Measurements from ENCODE around the gene CMSS1. TPM values are rescaled to one million over a fixed set of nuclear protein-coding genes. Genes with fewer than 3 reads are reported as not detected.

CMSS1 gene
- polyA plus RNA-seq, 1 donor from 2014 or later = 31.8 TPM

GRCh38 chr3:100230710-100231109 lies 413.0 kb downstream of the CMSS1 start:
- H3K9ac ChIP-seq (ENCODE audit: low read length) = no peak overlapping the region
- no peak overlapping the region for H3K4me2 ChIP-seq (ENCODE audit: low read length)
- no peak overlapping the region for H2AFZ ChIP-seq (ENCODE audit: low read depth, low read length)
- H3K9me2 ChIP-seq (ENCODE audit: insufficient read depth, low read length) = no peaks in the 10 kb centered on the region
- no peaks in the 10 kb centered on the region for H3K36me3 ChIP-seq (ENCODE audit: insufficient read depth, low read length)
- H3K27ac ChIP-seq (ENCODE audit: low read length) = no peak overlapping the region
- H3K9me3 ChIP-seq (ENCODE audit: low read length) = no peaks in the 10 kb centered on the region
- no peak for TF ChIP-seq SMC3 (conservative IDR thresholded peaks at IDR 0.05; ENCODE audit: poor library complexity)
- TF ChIP-seq MXI1 (conservative IDR thresholded peaks at IDR 0.05; ENCODE audit: poor library complexity, severe bottlenecking) = no peak
- TF ChIP-seq RAD21 (conservative IDR thresholded peaks at IDR 0.05) = no peak
- no peak for TF ChIP-seq CTCF (IDR thresholded peaks at IDR 0.05; ENCODE audit: poor library complexity, severe bottlenecking)
- TF ChIP-seq TAF1 (IDR thresholded peaks at IDR 0.05; ENCODE audit: low read depth) = no peak
- no peak for TF ChIP-seq REST (IDR thresholded peaks at IDR 0.05; ENCODE audit: borderline replicate concordance)
- no peak for TF ChIP-seq POLR2AphosphoS5 (IDR thresholded peaks at IDR 0.05)
- TF ChIP-seq EP300 (conservative IDR thresholded peaks at IDR 0.05; ENCODE audit: poor library complexity, severe bottlenecking) = no peak
- TF ChIP-seq EZH2 (IDR thresholded peaks at IDR 0.05; ENCODE audit: borderline replicate concordance, insufficient read depth, low read length, poor library complexity, severe bottlenecking) = no peak
- no peaks in the 10 kb centered on the region for H3F3A ChIP-seq (ENCODE audit: insufficient read depth, low read length, poor library complexity, severe bottlenecking)
- no peaks in the 10 kb centered on the region for H3K27me3 ChIP-seq (ENCODE audit: insufficient read depth, low read depth, low read length)
- H3K79me2 ChIP-seq (replicated peaks; ENCODE audit: insufficient read depth, low read length) = no peaks in the 10 kb centered on the region
- H4K20me1 ChIP-seq (ENCODE audit: insufficient read depth) = no peaks in the 10 kb centered on the region
- no peak overlapping the region for H3K4me3 ChIP-seq (ENCODE audit: low read length)

Small RNA genes lying within 50 kb of the gene (small RNA-seq; reads per million reads assigned to genes)
- gene MIR3921 = 0 reads per million in 3 experiments

Other genes with a start within 250 kb of the CMSS1 start
- gene COL8A1, start 179.3 kb upstream of the CMSS1 start, polyA plus RNA-seq = 0.04 and 0.92 TPM in 2 replicates